ENCODE measurements around the gene IFITM10.
A peak's percentile ranks its signal among the peaks of the same experiment; 100 is the strongest.

IFITM10 gene

DNA sequence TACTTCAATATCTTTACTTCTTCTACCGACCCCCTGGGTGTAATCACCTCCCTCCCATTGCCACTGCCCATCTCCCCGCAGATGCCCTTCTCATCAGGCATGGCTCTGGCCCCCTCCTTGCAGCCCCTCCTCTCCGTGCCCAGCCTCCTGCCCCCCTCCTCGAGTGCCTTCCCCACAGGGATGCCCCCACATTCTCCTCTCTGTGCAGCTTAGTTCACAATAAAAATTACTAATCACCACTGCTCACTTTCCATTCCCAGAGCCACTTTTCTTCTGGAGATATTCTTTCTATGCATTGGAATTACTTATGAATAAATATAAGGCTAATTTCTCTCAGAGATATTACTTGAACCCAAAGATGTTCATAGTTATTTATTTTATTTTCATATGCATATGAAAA, 22.1 kb downstream of the IFITM10 start:
- no peak for TF ChIP-seq EZH2phosphoT487 (conservative IDR thresholded peaks at IDR 0.05; ENCODE audit: low read length)
- TF ChIP-seq, protein P1, sequence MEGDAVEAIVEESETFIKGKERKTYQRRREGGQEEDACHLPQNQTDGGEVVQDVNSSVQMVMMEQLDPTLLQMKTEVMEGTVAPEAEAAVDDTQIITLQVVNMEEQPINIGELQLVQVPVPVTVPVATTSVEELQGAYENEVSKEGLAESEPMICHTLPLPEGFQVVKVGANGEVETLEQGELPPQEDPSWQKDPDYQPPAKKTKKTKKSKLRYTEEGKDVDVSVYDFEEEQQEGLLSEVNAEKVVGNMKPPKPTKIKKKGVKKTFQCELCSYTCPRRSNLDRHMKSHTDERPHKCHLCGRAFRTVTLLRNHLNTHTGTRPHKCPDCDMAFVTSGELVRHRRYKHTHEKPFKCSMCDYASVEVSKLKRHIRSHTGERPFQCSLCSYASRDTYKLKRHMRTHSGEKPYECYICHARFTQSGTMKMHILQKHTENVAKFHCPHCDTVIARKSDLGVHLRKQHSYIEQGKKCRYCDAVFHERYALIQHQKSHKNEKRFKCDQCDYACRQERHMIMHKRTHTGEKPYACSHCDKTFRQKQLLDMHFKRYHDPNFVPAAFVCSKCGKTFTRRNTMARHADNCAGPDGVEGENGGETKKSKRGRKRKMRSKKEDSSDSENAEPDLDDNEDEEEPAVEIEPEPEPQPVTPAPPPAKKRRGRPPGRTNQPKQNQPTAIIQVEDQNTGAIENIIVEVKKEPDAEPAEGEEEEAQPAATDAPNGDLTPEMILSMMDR (IDR thresholded peaks at IDR 0.05; ENCODE audit: insufficient read depth, low read length, poor library complexity, severe bottlenecking) = no peak
- no peak overlapping the region for H3K9ac ChIP-seq (ENCODE audit: low read length)
- no peak overlapping the region for H3K27ac ChIP-seq (ENCODE audit: low read depth, low read length)
- H3K9me3 ChIP-seq (ENCODE audit: insufficient read depth, low read length) = no peaks in the 10 kb centered on the region
- H3K27me3 ChIP-seq (ENCODE audit: low read length) = no peaks in the 10 kb centered on the region
- no peaks in the 10 kb centered on the region for H3K9me2 ChIP-seq (replicated peaks; ENCODE audit: insufficient read depth, low read length)
- H4K20me1 ChIP-seq (ENCODE audit: low read depth, low read length) = no peaks in the 10 kb centered on the region
- H2AFZ ChIP-seq (ENCODE audit: low read depth, low read length, severe bottlenecking) = no peak overlapping the region
- no peak overlapping the region for H3K4me3 ChIP-seq (ENCODE audit: insufficient read depth, low read length, poor library complexity, severe bottlenecking)
- H3K4me2 ChIP-seq (ENCODE audit: low read depth, low read length, poor library complexity, severe bottlenecking) = no peak overlapping the region
- no peaks in the 10 kb centered on the region for H3F3A ChIP-seq (ENCODE audit: insufficient read depth)
- no peaks in the 10 kb centered on the region for H3K36me3 ChIP-seq (ENCODE audit: low read length)
- no peaks in the 10 kb centered on the region for H3K79me2 ChIP-seq (ENCODE audit: insufficient read depth, low read length)

DNA sequence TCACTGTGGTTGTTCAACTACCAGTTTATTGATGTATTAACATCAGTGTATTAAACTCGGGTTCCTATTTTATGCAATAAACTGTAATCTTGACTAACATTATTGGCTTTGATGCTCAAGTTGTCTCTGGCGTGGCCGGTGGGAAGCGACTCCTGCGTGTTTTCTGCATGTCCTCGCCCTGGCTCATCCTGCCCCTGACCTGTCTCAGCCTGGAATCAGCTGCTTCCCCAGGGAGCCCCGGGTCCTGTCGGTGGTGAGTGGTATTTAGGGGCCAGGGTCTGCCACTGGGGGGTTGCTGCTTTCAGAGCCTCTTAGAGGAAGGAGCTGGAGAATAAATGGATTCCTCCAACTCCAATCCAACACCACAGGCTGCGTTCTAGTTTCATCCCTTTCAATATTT, 22.5 kb downstream of the IFITM10 start:
- H3K9me2 ChIP-seq (replicated peaks; ENCODE audit: insufficient read depth, low read length) = no peaks in the 10 kb centered on the region
- no peaks in the 10 kb centered on the region for H3K9me3 ChIP-seq (ENCODE audit: insufficient read depth, low read length)
- 0 out of 2 replicates have a peak, but pooled peaks have one; percentile 80 for TF ChIP-seq EZH2phosphoT487 (conservative IDR thresholded peaks at IDR 0.05; ENCODE audit: low read length)
- TF ChIP-seq, protein P1 (IDR thresholded peaks at IDR 0.05; ENCODE audit: insufficient read depth, low read length, poor library complexity, severe bottlenecking) = no peak
- no peak overlapping the region for H3K4me2 ChIP-seq (ENCODE audit: low read depth, low read length, poor library complexity, severe bottlenecking)
- H3K27me3 ChIP-seq (ENCODE audit: low read length) = no peaks in the 10 kb centered on the region
- H3K4me3 ChIP-seq (ENCODE audit: insufficient read depth, low read length, poor library complexity, severe bottlenecking) = no peak overlapping the region
- H3K9ac ChIP-seq (ENCODE audit: low read length) = no peak overlapping the region
- H3K36me3 ChIP-seq (ENCODE audit: low read length) = no peaks in the 10 kb centered on the region
- H2AFZ ChIP-seq (ENCODE audit: low read depth, low read length, severe bottlenecking) = no peak overlapping the region
- no peak overlapping the region for H3K27ac ChIP-seq (ENCODE audit: low read depth, low read length)
- H3F3A ChIP-seq (ENCODE audit: insufficient read depth) = no peaks in the 10 kb centered on the region
- no peaks in the 10 kb centered on the region for H3K79me2 ChIP-seq (ENCODE audit: insufficient read depth, low read length)
- no peaks in the 10 kb centered on the region for H4K20me1 ChIP-seq (ENCODE audit: low read depth, low read length)

DNA sequence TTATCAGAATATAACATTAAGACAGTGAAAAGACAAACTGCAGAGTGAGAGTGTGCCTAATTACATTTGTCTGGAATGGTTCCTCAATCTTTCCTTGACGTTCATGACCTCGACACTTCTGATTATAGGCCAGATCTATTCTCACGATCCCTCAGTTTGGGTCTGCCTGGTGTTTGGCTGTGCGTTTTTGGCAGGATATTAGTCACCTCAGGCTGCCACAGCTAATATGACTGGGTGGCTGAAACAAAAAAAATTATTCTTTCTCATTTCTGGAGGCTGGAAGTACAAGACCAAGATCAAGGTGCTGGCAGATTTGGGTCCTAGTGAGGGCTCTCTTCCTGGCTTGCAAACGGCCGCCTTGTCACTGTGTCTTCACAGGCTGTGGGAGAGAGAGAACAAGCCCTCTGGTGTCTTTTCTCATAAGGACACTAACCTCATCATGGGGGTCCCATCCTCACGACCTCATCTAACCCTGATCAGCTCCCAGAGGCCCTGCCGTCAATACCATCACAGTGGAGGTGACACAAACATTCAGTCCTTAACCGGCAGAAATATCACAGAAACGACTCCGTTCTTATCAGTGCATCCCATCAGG, 23.2 kb downstream of the IFITM10 start:
- Histone ChIP-seq H3F3A (ENCODE audit: insufficient read depth) (no peaks in the 10 kb centered on the region), H3K27ac (ENCODE audit: low read depth, low read length) (no peak overlapping the region), H3K9ac (ENCODE audit: low read length) (no peak overlapping the region), H3K4me3 (ENCODE audit: insufficient read depth, low read length, poor library complexity, severe bottlenecking) (no peak overlapping the region), H3K4me2 (ENCODE audit: low read depth, low read length, poor library complexity, severe bottlenecking) (no peak overlapping the region), H3K9me2 (replicated peaks; ENCODE audit: insufficient read depth, low read length) (no peaks in the 10 kb centered on the region), H4K20me1 (ENCODE audit: low read depth, low read length) (no peaks in the 10 kb centered on the region), H3K27me3 (ENCODE audit: low read length) (no peaks in the 10 kb centered on the region), H3K36me3 (ENCODE audit: low read length) (no peaks in the 10 kb centered on the region), H2AFZ (ENCODE audit: low read depth, low read length, severe bottlenecking) (no peak overlapping the region), H3K9me3 (ENCODE audit: insufficient read depth, low read length) (no peaks in the 10 kb centered on the region), H3K79me2 (ENCODE audit: insufficient read depth, low read length) (no peaks in the 10 kb centered on the region)
- TF ChIP-seq EZH2phosphoT487 (conservative IDR thresholded peaks at IDR 0.05; ENCODE audit: low read length) = no peak
- TF ChIP-seq, protein P1 (IDR thresholded peaks at IDR 0.05; ENCODE audit: insufficient read depth, low read length, poor library complexity, severe bottlenecking) = no peak
